Skin epidermis (tissue), 12 donors: ENCODE measurements around the gene SH3GL1.
A peak's percentile ranks its signal among the peaks of the same experiment; 100 is the strongest.
"Not testable (repeated sequence)": the region's sequence is repeated elsewhere in the genome, so short reads cannot be mapped to it uniquely, and the experiment has no call there.

ENCODE experiments used
- H3K27ac ChIP-seq, 21 experiments: fragments of 200-600 bp; sonication (generic) in 11 of 21; one replicate each; pipeline ENCODE4 v1.5.0; 2020; ENCODE audit warnings: mild to moderate bottlenecking in 3 of 21, inconsistent platforms in 2 of 21, moderate library complexity in 2 of 21
- H3K4me3 ChIP-seq, 7 experiments: fragments of 200-600 bp; sonication (generic) in 2 of 7; one replicate each; pipeline ENCODE4 v1.5.0; 2020; ENCODE audit warnings: inconsistent platforms in 2 of 7, mild to moderate bottlenecking in 2 of 7, moderate library complexity in 1 of 7

Gene SH3GL1

GRCh38 chr19:4328991-4329681, 71.2 kb downstream of the SH3GL1 start:
- peak overlapping the region in 6 of 7 experiments; percentile 23 to 43 (median 34) for H3K4me3 ChIP-seq
- H3K27ac ChIP-seq: not testable (repeated sequence)

GRCh38 chr19:4328243-4328990, 71.9 kb downstream of the SH3GL1 start:
- peak overlapping the region in 6 of 7 experiments; percentile 23 to 43 (median 34) for H3K4me3 ChIP-seq
- peak overlapping the region in 2 of 21 experiments; percentile 4 to 10 for H3K27ac ChIP-seq

DNA sequence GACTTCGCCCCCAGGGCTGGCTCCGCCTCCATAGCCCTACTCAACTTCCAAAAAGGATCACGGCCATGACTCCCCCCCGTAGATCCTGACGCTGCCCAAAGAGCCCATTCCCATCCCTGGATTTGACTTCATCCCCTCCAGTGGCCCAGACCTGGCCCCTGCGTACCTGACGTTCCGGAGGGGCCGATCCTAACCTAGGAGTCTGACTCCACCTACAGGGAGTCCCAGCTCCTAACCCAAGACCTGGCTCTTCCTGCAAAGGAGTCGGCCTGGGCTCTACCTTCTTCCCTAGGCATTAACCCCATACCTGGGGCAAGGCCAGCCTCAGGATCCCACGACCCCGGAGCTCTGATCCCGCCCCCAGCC, 72.5 kb downstream of the SH3GL1 start:
- H3K4me3 ChIP-seq: peak overlapping the region in 5 of 7 experiments; percentile 2 to 43 (median 16)
- peak overlapping the region in 1 of 21 experiments; percentile 50 for H3K27ac ChIP-seq

- Histone ChIP-seq H3K4me3 (peak overlapping the region in 5 of 7 experiments; percentile 2 to 43 (median 16)), H3K27ac (no peak overlapping the region)
Measured at GRCh38 chr19:4327252-4327876, 73.0 kb downstream of the SH3GL1 start.

DNA sequence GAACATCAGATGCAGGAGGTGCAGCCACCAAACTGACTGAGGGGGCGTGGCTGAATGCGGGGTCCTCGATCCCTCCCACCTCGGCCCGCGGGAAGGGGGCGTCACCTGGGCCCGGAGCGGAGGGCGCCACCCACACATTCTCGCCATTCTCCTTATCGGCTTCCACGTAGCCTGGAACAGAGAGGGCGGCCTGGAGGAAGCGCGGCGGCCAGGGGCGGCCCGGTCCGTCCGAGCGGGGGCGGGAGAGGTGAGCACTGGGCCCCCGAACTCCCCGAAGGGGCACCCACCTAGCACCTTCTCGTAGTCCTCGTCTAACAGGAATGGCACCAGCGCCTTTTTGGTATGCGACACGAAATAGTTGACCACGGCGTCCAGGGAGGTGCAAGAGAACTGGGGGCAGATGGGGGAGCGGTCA, 73.5 kb downstream of the SH3GL1 start:
- no peak overlapping the region for H3K4me3 ChIP-seq
- no peak overlapping the region for H3K27ac ChIP-seq

GRCh38 chr19:4326215-4326836, 74.0 kb downstream of the SH3GL1 start:
- Histone ChIP-seq H3K4me3 (no peak overlapping the region), H3K27ac (no peak overlapping the region)

- Histone ChIP-seq H3K4me3 (no peak overlapping the region), H3K27ac (no peak overlapping the region)
Measured at GRCh38 chr19:4324228-4324627, 76.1 kb downstream of the SH3GL1 start.

DNA sequence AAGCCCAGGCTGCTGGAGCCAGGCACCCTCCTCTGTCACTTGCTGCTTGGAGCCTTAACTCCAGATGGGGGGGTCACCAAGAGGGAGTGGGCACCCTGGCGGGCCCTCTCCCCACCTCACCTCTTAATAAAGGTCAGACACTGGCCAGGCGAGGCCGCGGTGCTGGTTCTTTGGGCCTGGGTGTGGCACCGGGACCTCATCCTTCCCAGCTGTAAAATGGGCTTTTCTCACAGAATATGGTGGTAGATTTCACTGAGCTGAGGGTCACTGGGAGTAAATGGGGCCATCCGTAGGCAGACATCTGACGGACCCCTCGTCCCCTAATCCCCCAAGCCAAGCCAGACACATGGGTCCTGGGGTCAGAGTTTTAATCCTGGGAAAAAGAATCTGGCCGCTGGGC, 76.7 kb downstream of the SH3GL1 start:
- H3K4me3 ChIP-seq: no peak overlapping the region
- H3K27ac ChIP-seq: no peak overlapping the region

DNA sequence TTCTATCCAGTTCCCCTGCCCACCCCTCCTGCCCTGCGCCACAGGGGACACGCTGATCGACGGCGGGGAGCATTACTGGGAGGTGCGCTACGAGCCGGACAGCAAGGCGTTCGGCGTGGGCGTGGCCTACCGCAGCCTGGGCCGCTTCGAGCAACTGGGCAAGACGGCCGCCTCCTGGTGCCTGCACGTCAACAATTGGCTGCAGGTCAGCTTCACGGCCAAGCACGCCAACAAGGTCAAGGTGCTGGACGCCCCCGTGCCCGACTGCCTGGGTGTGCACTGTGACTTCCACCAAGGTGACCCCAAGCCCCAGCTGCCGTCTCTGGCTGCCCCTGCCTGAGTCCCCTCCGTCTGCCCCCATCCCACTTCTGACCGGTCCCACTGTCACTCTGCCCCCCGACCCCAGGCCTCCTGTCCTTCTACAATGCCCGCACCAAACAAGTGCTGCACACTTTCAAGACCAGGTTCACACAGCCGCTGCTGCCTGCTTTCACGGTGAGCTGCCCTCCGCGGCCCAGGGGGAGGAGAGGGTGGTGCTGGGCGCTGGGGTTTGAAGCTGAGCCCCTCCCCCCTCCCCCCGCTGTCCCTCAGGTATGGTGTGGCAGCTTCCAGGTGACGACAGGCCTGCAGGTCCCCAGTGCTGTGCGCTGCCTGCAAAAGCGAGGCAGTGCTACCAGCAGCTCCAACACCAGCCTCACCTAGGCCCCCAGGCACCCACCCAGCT, 77.2 kb downstream of the SH3GL1 start:
- Histone ChIP-seq H3K4me3 (no peak overlapping the region), H3K27ac (no peak overlapping the region)

- Histone ChIP-seq H3K27ac (no peak overlapping the region), H3K4me3 (no peak overlapping the region)
Measured at GRCh38 chr19:4320419-4320818, 79.9 kb downstream of the SH3GL1 start.

- Histone ChIP-seq H3K4me3 (no peak overlapping the region), H3K27ac (no peak overlapping the region)
Measured at GRCh38 chr19:4319067-4319718, 81.2 kb downstream of the SH3GL1 start.

GRCh38 chr19:4318460-4318859, 81.9 kb downstream of the SH3GL1 start:
- Histone ChIP-seq H3K27ac (no peak overlapping the region), H3K4me3 (no peak overlapping the region)

GRCh38 chr19:4316956-4317355, 83.4 kb downstream of the SH3GL1 start:
- H3K4me3 ChIP-seq: no peak overlapping the region
- no peak overlapping the region for H3K27ac ChIP-seq

DNA sequence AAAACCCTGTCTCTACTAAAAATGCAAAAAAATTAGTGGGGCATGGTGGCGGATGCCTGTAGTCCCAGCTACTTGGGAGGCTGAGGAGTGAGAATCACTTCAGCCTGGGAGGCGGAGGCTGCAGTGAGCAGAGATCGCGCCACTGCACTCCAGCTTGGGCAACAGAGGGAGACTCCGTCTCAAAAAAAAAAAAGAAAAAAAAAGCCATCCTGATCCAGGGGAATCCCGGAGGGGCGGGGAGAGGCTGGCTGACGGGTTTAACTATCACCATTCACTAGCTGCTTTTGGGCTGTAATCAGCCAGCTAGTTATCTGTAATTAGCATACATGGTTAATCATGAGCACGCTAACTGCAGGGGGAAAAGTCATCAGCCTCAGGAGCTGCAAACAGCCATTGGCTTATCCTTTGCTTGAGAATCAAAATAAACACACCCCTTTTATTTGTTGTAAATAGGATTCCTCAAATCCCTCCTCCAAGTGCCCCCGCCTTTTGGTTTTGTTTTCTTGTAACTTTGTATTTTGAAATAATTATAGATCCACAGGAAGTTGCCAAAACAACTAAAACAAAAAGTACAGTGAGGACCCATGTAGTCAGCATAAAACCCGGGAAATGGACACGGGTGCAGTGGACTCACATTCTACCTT, 86.4 kb downstream of the SH3GL1 start:
- H3K4me3 ChIP-seq: no peak overlapping the region

More for the DNA sequence above, 86.4 kb downstream of the SH3GL1 start:
- H3K27ac ChIP-seq: no peak overlapping the region
